SK-N-SH treated with all-trans-retinoic acid at 6 μM for 48 hours (cell line): ENCODE results near the gene AVEN.

Experiments
- ZC3H10 ChIP-seq: fragments of 250-450 bp; sonication (Bioruptor Pico); IDR thresholded peaks from 2 replicates; pipeline ENCODE4 v1.5.1; 2021; ENCODE audit warnings: mild to moderate bottlenecking, moderate library complexity
- ZFP3 ChIP-seq: fragments of 250-450 bp; sonication (Bioruptor Pico); IDR thresholded peaks from 2 replicates; pipeline ENCODE4 v1.5.0; 2020; ENCODE audit warnings: mild to moderate bottlenecking, moderate library complexity
- ZNF565 ChIP-seq: fragments of 450-650 bp; formaldehyde crosslinking; conservative IDR thresholded peaks from 2 replicates; pipeline ENCODE4 v1.5.0; 2020; ENCODE audit warnings: low read depth, mild to moderate bottlenecking, moderate library complexity
- TF ChIP-seq, protein P1 (sequence below): fragments of 250-450 bp; sonication (Bioruptor Pico); IDR thresholded peaks from 2 replicates; pipeline ENCODE4 v1.5.1; 2020; ENCODE audit warnings: low read depth, mild to moderate bottlenecking, moderate library complexity
- TF ChIP-seq, protein P2 (sequence below): fragments of 250-450 bp; sonication (Bioruptor Pico); IDR thresholded peaks from 2 replicates; pipeline ENCODE4 v1.8.0; 2020; ENCODE audit warnings: mild to moderate bottlenecking, moderate library complexity, borderline replicate concordance

DNA sequence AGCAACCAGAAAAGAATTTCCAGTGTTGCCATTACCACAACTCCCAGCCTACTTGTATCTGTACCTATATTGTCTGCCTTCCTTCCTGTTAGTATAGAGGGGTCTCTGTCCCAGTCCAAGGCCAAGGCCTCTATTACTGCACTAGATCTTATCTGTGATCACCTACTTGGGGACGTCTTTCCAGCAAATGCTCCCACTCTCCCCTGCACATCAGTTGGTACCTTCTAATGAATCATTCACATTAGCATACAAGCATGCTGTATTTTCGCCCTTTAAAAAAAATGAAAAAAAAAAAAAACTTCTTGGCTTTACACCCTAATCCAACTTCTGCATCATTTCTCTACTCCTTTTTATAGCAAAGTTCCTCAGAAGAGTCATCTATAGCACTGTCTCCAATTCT, 4.8 kb upstream of the AVEN start:
- no peak for TF ChIP-seq ZNF565 (CRISPR knock-in tag)
- TF ChIP-seq ZC3H10 (CRISPR knock-in tag): no peak
- TF ChIP-seq, protein P1, sequence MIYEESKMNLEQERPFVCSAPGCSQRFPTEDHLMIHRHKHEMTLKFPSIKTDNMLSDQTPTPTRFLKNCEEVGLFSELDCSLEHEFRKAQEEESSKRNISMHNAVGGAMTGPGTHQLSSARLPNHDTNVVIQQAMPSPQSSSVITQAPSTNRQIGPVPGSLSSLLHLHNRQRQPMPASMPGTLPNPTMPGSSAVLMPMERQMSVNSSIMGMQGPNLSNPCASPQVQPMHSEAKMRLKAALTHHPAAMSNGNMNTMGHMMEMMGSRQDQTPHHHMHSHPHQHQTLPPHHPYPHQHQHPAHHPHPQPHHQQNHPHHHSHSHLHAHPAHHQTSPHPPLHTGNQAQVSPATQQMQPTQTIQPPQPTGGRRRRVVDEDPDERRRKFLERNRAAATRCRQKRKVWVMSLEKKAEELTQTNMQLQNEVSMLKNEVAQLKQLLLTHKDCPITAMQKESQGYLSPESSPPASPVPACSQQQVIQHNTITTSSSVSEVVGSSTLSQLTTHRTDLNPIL (CRISPR knock-in tag): no peak
- TF ChIP-seq, protein P2, sequence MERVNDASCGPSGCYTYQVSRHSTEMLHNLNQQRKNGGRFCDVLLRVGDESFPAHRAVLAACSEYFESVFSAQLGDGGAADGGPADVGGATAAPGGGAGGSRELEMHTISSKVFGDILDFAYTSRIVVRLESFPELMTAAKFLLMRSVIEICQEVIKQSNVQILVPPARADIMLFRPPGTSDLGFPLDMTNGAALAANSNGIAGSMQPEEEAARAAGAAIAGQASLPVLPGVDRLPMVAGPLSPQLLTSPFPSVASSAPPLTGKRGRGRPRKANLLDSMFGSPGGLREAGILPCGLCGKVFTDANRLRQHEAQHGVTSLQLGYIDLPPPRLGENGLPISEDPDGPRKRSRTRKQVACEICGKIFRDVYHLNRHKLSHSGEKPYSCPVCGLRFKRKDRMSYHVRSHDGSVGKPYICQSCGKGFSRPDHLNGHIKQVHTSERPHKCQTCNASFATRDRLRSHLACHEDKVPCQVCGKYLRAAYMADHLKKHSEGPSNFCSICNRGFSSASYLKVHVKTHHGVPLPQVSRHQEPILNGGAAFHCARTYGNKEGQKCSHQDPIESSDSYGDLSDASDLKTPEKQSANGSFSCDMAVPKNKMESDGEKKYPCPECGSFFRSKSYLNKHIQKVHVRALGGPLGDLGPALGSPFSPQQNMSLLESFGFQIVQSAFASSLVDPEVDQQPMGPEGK: no peak
- TF ChIP-seq ZFP3 (CRISPR knock-in tag): no peak
